K562 (cell line): Measurements from ENCODE around the gene KCNAB1. TPM values are rescaled to one million over a fixed set of nuclear protein-coding genes. Genes with fewer than 3 reads are reported as not detected.

Experiments
- ATF2 ChIP-seq: sonication (generic); formaldehyde crosslinking; IDR thresholded peaks from 2 replicates; pipeline ENCODE4 v1.8.1; 2022; ENCODE audit warnings: missing genetic modification reagents
- BRF1 ChIP-seq: IDR thresholded peaks from 3 replicates; pipeline ENCODE4 v1.6.1; 2011; ENCODE audit warnings: borderline replicate concordance, mild to moderate bottlenecking; ENCODE audit not compliant: insufficient read length; ENCODE audit errors: extremely low read depth
- CEBPZ ChIP-seq: fragments of 150-350 bp; IDR thresholded peaks from 2 replicates; pipeline ENCODE4 v1.6.1; 2014; ENCODE audit warnings: low read depth, mild to moderate bottlenecking, low read length, borderline replicate concordance
- CHCHD3 ChIP-seq: fragments of 250-450 bp; sonication (Bioruptor Pico); IDR thresholded peaks from 2 replicates; pipeline ENCODE4 v2.1.2; 2022; ENCODE audit warnings: mild to moderate bottlenecking
- HMGN3 ChIP-seq: IDR thresholded peaks from 2 replicates; pipeline ENCODE4 v1.6.1; 2011; ENCODE audit warnings: borderline replicate concordance, low read depth, mild to moderate bottlenecking, mixed read lengths, low read length; ENCODE audit not compliant: insufficient read length; ENCODE audit errors: extremely low read depth
- IFI16 ChIP-seq: fragments of 250-450 bp; sonication (Bioruptor Pico); IDR thresholded peaks from 2 replicates; pipeline ENCODE4 v2.1.2; 2022; ENCODE audit warnings: mild to moderate bottlenecking, inconsistent platforms
- NKRF ChIP-seq: fragments of 450-650 bp; IDR thresholded peaks from 2 replicates; pipeline ENCODE4 v1.6.1; 2016; ENCODE audit warnings: borderline replicate concordance
- NUFIP1 ChIP-seq: fragments of 450-650 bp; IDR thresholded peaks from 2 replicates; pipeline ENCODE4 v1.6.1; 2018; ENCODE audit not compliant: partially characterized antibody
- PHB ChIP-seq: fragments of 250-450 bp; sonication (Bioruptor Pico); IDR thresholded peaks from 2 replicates; pipeline ENCODE4 v1.5.0; 2021
- PHTF2 ChIP-seq: fragments of 250-450 bp; sonication (Bioruptor Pico); IDR thresholded peaks from 2 replicates; pipeline ENCODE4 v1.5.0; 2021; ENCODE audit warnings: mild to moderate bottlenecking
- RAD51 ChIP-seq: fragments of 450-650 bp; IDR thresholded peaks from 2 replicates; pipeline ENCODE4 v1.7.1; 2016; ENCODE audit warnings: low read depth, mild to moderate bottlenecking, borderline replicate concordance
- TOE1 ChIP-seq, 2 experiments: fragments of 450-650 bp in 1 of 2; sonication (generic) in 1 of 2; formaldehyde crosslinking in 1 of 2; IDR thresholded peaks; 2 replicates each; pipeline versions ENCODE4 v1.7.1 to v1.8.0; 2016 to 2022; ENCODE audit warnings: borderline replicate concordance in 2 of 2, mild to moderate bottlenecking in 2 of 2, antibody characterized with exemption in 1 of 2, inconsistent platforms in 1 of 2, low read depth in 1 of 2, missing genetic modification reagents in 1 of 2, moderate library complexity in 1 of 2
- YBX1 ChIP-seq: fragments of 450-650 bp; IDR thresholded peaks from 2 replicates; pipeline ENCODE4 v1.7.1; 2016; ENCODE audit warnings: mild to moderate bottlenecking
- ZBTB7A ChIP-seq: IDR thresholded peaks from 2 replicates; pipeline ENCODE4 v1.6.1; 2011; ENCODE audit warnings: low read depth, mild to moderate bottlenecking, low read length, moderate library complexity, borderline replicate concordance; ENCODE audit not compliant: control insufficient read depth
- ZFP36 ChIP-seq: fragments of 150-350 bp; IDR thresholded peaks from 2 replicates; pipeline ENCODE4 v1.6.1; 2018; ENCODE audit warnings: low read length, low read depth; ENCODE audit not compliant: partially characterized antibody
- ZNF277 ChIP-seq: fragments of 250-450 bp; sonication (Bioruptor Pico); IDR thresholded peaks from 2 replicates; pipeline ENCODE4 v1.8.0; 2022; ENCODE audit warnings: inconsistent platforms, mild to moderate bottlenecking, moderate library complexity, borderline replicate concordance
- ZNF512 ChIP-seq: IDR thresholded peaks from 2 replicates; pipeline ENCODE4 v1.6.1; 2016; ENCODE audit warnings: missing genetic modification characterization, missing compliant biosample characterization
- polyA plus RNA-seq, 8 experiments: library from polyadenylated mRNA; depleted of rRNA in 4 of 8; stranded (reverse) in 5 of 8; unstranded in 3 of 8; fragments of >200 nt; fragmentation: Nextera tagmentation in 2 of 8; fragmentation: Illumina TruSeq in 1 of 8; extraction: Ambion mirVana in 2 of 8; extraction: Trizol in 1 of 8; gene quantifications; 2 replicates each; pipeline versions ENCODE4 v1.2.1 to v1.2.3, GENCODE V29; 2011 to 2014; ENCODE audit warnings: inconsistent platforms in 1 of 8, missing spikeins in 1 of 8
- total RNA-seq, 7 experiments: library from RNA; depleted of rRNA in 6 of 7; stranded (reverse); fragments of >200 nt in 6 of 7; fragmentation: Illumina TruSeq in 2 of 7; extraction: Trizol in 2 of 7; gene quantifications; 2 replicates each; pipeline versions ENCODE4 v1.2.1 to v1.2.3, GENCODE V29; 2011 to 2021; ENCODE audit warnings: low replicate concordance in 1 of 7

Gene KCNAB1
- total and polyA plus RNA-seq, 9 of the 15 experiments (the other 6 are each of a cell fraction or from before 2014, with no cell fraction given) = 0.14 to 1.2 (median 0.51) TPM

GRCh38 chr3:156553705-156554356 is 433.5 kb downstream of the KCNAB1 start (continued):
- TF ChIP-seq ZNF512 = 0 out of 2 replicates have a peak, but pooled peaks have one; percentile 7
- no peak for TF ChIP-seq PHTF2 (CRISPR knock-in tag)
- no peak for TF ChIP-seq CHCHD3
- no peak for TF ChIP-seq ATF2 (CRISPR knock-in tag)
- TF ChIP-seq NKRF = peak; percentile 84; the same call in 1 of the 2 replicates
- TF ChIP-seq YBX1 = no peak
- no peak for TF ChIP-seq HMGN3
- TF ChIP-seq IFI16 (CRISPR knock-in tag) = no peak
- TF ChIP-seq ZBTB7A = no peak
- TF ChIP-seq ZNF277 (CRISPR knock-in tag) = no peak
- TF ChIP-seq PHB (CRISPR knock-in tag) = no peak
- TF ChIP-seq RAD51 = no peak
- TF ChIP-seq TOE1 (IDR thresholded peaks at IDR 0.05; ENCODE audit: borderline replicate concordance) = 0 out of 2 replicates have a peak, but pooled peaks have one; percentile 32
- TF ChIP-seq TOE1 (CRISPR knock-in tag; IDR thresholded peaks at IDR 0.05; ENCODE audit: borderline replicate concordance, low read depth) = no peak
- TF ChIP-seq ZFP36 = no peak
- no peak for TF ChIP-seq BRF1
- TF ChIP-seq CEBPZ = no peak
- TF ChIP-seq NUFIP1 = peak; percentile 83
